MM.1S (cell line): ENCODE data around the gene ABHD11.
A peak's percentile ranks its signal among the peaks of the same experiment; 100 is the strongest.

Source experiments
- DNase-seq: peaks from one replicate; pipeline ENCODE4 v3.0.0-alpha.2; 2015
- H2AFZ ChIP-seq: fragments of 300-600 bp; sonication (generic); 2 replicates; pipeline ENCODE4 v1.6.0; 2016; ENCODE audit warnings: antibody characterized with exemption, low read length
- H3F3A ChIP-seq: fragments of 300-600 bp; sonication (generic); 2 replicates; pipeline ENCODE4 v1.6.1; 2016; ENCODE audit warnings: mild to moderate bottlenecking, antibody characterized with exemption, low read length, moderate library complexity, mixed read lengths; ENCODE audit not compliant: insufficient read depth
- H3K27ac ChIP-seq: fragments of 300-600 bp; sonication (generic); 2 replicates; pipeline ENCODE4 v1.5.1; 2016; ENCODE audit warnings: mild to moderate bottlenecking, low read length
- H3K27me3 ChIP-seq: fragments of 300-600 bp; sonication (generic); replicated peaks from 2 replicates; pipeline ENCODE4 v1.6.0; 2016; ENCODE audit warnings: low read length; ENCODE audit not compliant: insufficient read depth
- H3K36me3 ChIP-seq: fragments of 300-600 bp; sonication (generic); replicated peaks from 2 replicates; pipeline ENCODE4 v1.6.1; 2016; ENCODE audit warnings: mild to moderate bottlenecking, low read length, mixed read lengths; ENCODE audit not compliant: insufficient read depth
- H3K4me1 ChIP-seq: fragments of 300-600 bp; sonication (generic); 2 replicates; pipeline ENCODE4 v1.6.1; 2016; ENCODE audit warnings: low read length, mixed read lengths
- H3K4me2 ChIP-seq: fragments of 300-600 bp; sonication (generic); 2 replicates; pipeline ENCODE4 v1.6.0; 2016; ENCODE audit warnings: low read depth, low read length
- H3K4me3 ChIP-seq: fragments of 300-600 bp; sonication (generic); 2 replicates; pipeline ENCODE4 v1.5.1; 2016; ENCODE audit warnings: low read length, mixed read lengths
- H3K79me2 ChIP-seq: fragments of 300-600 bp; sonication (generic); 2 replicates; pipeline ENCODE4 v1.6.1; 2016; ENCODE audit warnings: mixed run types, low read length, mixed read lengths
- H3K9ac ChIP-seq: fragments of 300-600 bp; sonication (generic); 2 replicates; pipeline ENCODE4 v1.6.1; 2016; ENCODE audit warnings: low read length, mixed read lengths
- H3K9me2 ChIP-seq: fragments of 300-600 bp; sonication (generic); replicated peaks from 2 replicates; pipeline ENCODE4 v1.6.1; 2016; ENCODE audit warnings: mild to moderate bottlenecking, low read length, mixed read lengths; ENCODE audit not compliant: insufficient read depth
- H3K9me3 ChIP-seq: fragments of 300-600 bp; sonication (generic); replicated peaks from 2 replicates; pipeline ENCODE4 v1.6.1; 2016; ENCODE audit warnings: mild to moderate bottlenecking, low read length, mixed read lengths; ENCODE audit not compliant: insufficient read depth
- H4K20me1 ChIP-seq: fragments of 300-600 bp; sonication (generic); 2 replicates; pipeline ENCODE4 v1.6.1; 2016; ENCODE audit warnings: mild to moderate bottlenecking, low read length, moderate library complexity, mixed read lengths; ENCODE audit not compliant: insufficient read depth
- CTCF ChIP-seq: fragments of 300-600 bp; sonication (generic); IDR thresholded peaks from 2 replicates; pipeline ENCODE4 v1.5.1; 2016; ENCODE audit warnings: antibody characterized with exemption, low read length, mixed read lengths
- EZH2 ChIP-seq: fragments of 300-600 bp; sonication (generic); optimal IDR thresholded peaks from 2 replicates; pipeline ENCODE3; 2017; ENCODE audit warnings: low read depth, mild to moderate bottlenecking, antibody characterized with exemption, low read length, mixed read lengths
- EZH2phosphoT487 ChIP-seq: fragments of 300-600 bp; sonication (generic); IDR thresholded peaks from 2 replicates; pipeline ENCODE4 v1.6.1; 2018; ENCODE audit warnings: antibody characterized with exemption, low read length

ABHD11 gene

GRCh38 chr7:73768641-73769480 is 30.3 kb upstream of the ABHD11 start:
- Histone ChIP-seq H4K20me1 (no peaks in the 10 kb centered on the region), H3K4me3 (no peak overlapping the region), H3K79me2 (no peaks in the 10 kb centered on the region), H3K9ac (no peak overlapping the region), H3K9me2 (no peaks in the 10 kb centered on the region), H3K4me1 (peaks cover 11% of the 10 kb centered on the region), H3K27ac (no peak overlapping the region), H3K9me3 (no peaks in the 10 kb centered on the region), H3K36me3 (no peaks in the 10 kb centered on the region), H3F3A (peaks cover 14% of the 10 kb centered on the region), H2AFZ (no peak overlapping the region), H3K4me2 (no peak overlapping the region), H3K27me3 (no peaks in the 10 kb centered on the region)
- no peak for DNase-seq
- no peak for TF ChIP-seq EZH2phosphoT487
- TF ChIP-seq CTCF: no peak
- TF ChIP-seq EZH2: no peak

GRCh38 chr7:73766556-73767229 is 28.1 kb upstream of the ABHD11 start:
- Histone ChIP-seq H3K4me2 (peak overlapping the region; percentile 40), H3K27ac (peak overlapping the region; percentile 68), H3K4me3 (peak overlapping the region; percentile 23; the same call in 1 of the 2 replicates), H3K9me3 (no peaks in the 10 kb centered on the region), H4K20me1 (no peaks in the 10 kb centered on the region), H3K36me3 (no peaks in the 10 kb centered on the region), H3K27me3 (no peaks in the 10 kb centered on the region), H3K4me1 (peaks cover 11% of the 10 kb centered on the region), H3F3A (peaks cover 14% of the 10 kb centered on the region), H3K9ac (peak overlapping the region; percentile 28; the same call in 1 of the 2 replicates), H3K9me2 (no peaks in the 10 kb centered on the region), H3K79me2 (no peaks in the 10 kb centered on the region), H2AFZ (no peak overlapping the region)
- DNase-seq: peak; percentile 80
- TF ChIP-seq EZH2 (no peak), CTCF (no peak), EZH2phosphoT487 (no peak)

- H3K4me2 ChIP-seq: no peak overlapping the region
Observed at GRCh38 chr7:73762659-73762999, 24.0 kb upstream of the ABHD11 start.

More at GRCh38 chr7:73762659-73762999, 24.0 kb upstream of the ABHD11 start:
- H2AFZ ChIP-seq: no peak overlapping the region
- H3K9ac ChIP-seq: no peak overlapping the region
- no peaks in the 10 kb centered on the region for H4K20me1 ChIP-seq
- H3F3A ChIP-seq: peaks cover 12% of the 10 kb centered on the region
- TF ChIP-seq EZH2phosphoT487: no peak
- TF ChIP-seq CTCF: no peak
- TF ChIP-seq EZH2: no peak
- no peaks in the 10 kb centered on the region for H3K79me2 ChIP-seq
- H3K27ac ChIP-seq: no peak overlapping the region
- DNase-seq: no peak
- no peaks in the 10 kb centered on the region for H3K36me3 ChIP-seq
- H3K4me3 ChIP-seq: no peak overlapping the region
- H3K9me2 ChIP-seq: no peaks in the 10 kb centered on the region
- H3K27me3 ChIP-seq: no peaks in the 10 kb centered on the region
- peaks cover 6% of the 10 kb centered on the region for H3K4me1 ChIP-seq
- no peaks in the 10 kb centered on the region for H3K9me3 ChIP-seq
